ENCODE results near the gene IFNW1. TPM values are rescaled to one million over a fixed set of nuclear protein-coding genes. Genes with fewer than 3 reads are reported as not detected.

The IFNW1 gene
- total RNA-seq, 2 donors from 2014 or later, result not detected

DNA sequence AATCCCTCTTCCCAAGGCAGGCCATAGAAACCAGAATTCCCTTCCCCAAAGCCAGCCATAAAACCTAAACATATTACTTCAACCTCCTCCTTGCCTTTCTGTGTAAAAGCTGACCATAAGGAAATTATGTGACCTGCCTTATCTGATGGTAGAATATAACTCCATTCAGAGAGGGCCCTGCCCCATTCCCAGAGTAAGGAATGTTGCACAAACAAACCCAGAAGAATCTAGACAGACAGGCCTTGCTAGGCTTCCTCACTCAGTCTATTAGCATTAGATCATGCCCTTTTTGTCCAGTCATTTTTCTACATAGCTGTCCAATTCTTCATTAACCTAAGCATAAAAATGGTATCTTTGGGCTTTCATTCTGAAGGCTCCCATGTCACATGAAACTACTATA, 46.1 kb downstream of the IFNW1 start:
- H3K4me1 Mint-ChIP-seq (ENCODE audit: low read depth in 2 of 2), result peaks cover 22 to 24% of the 10 kb centered on the region in 2 donors
- H3K27me3 Mint-ChIP-seq, result no peaks in the 10 kb centered on the region
- peak overlapping the region; percentile 80 to 94 for H3K27ac Mint-ChIP-seq
- no peaks in the 10 kb centered on the region for H3K36me3 Mint-ChIP-seq
- H3K9me3 Mint-ChIP-seq, result no peaks in the 10 kb centered on the region
- DNase-seq (ENCODE audit: low spot score) (no peak), ATAC-seq (no peak)
- peak overlapping the region; percentile 84 for H3K4me3 Mint-ChIP-seq

Other genes with a start within 250 kb of the IFNW1 start
- 1 to 10 TPM; 2.2 to 3.1 TPM for gene HACD4, start 110.2 kb downstream of the IFNW1 start, total RNA-seq
- gene IFNB1, start 63.9 kb downstream of the IFNW1 start, total RNA-seq, result not detected
- not detected for gene IFNA21, start 24.8 kb upstream of the IFNW1 start, total RNA-seq
- not detected for gene IFNA4, start 45.8 kb upstream of the IFNW1 start, total RNA-seq
- gene IFNA7, start 60.4 kb upstream of the IFNW1 start, total RNA-seq, result not detected
- gene IFNA10, start 65.3 kb upstream of the IFNW1 start, total RNA-seq, result not detected
- not detected for gene IFNA16, start 75.5 kb upstream of the IFNW1 start, total RNA-seq
- gene IFNA17, start 86.4 kb upstream of the IFNW1 start, total RNA-seq, result not detected
- gene IFNA14, start 98.2 kb upstream of the IFNW1 start, total RNA-seq, result not detected
- not detected for gene IFNA5, start 163.5 kb upstream of the IFNW1 start, total RNA-seq
- gene KLHL9, start 193.6 kb upstream of the IFNW1 start, total RNA-seq, result 10 to 100 TPM; 13.3 to 16.6 TPM
- not detected for gene IFNA6, start 209.1 kb upstream of the IFNW1 start, total RNA-seq
- gene IFNA13, start 226.2 kb upstream of the IFNW1 start, total RNA-seq, result not detected
- not detected for gene IFNA2, start 243.6 kb upstream of the IFNW1 start, total RNA-seq

All from natural killer cell treated with Interleukin-12 subunit alpha and Interleukin-12 subunit beta and Interleukin-15 and Interleukin-18, amount 100 ng/mL, for 72 hours (primary cell).